Astrocyte (in vitro differentiated cells and primary cell): ENCODE results near the gene CA10. TPM values are rescaled to one million over a fixed set of nuclear protein-coding genes. Genes with fewer than 3 reads are reported as not detected.

Experiments
- DNase-seq: peaks from one replicate; pipeline ENCODE4 v3.0.0-alpha.2; 2010; ENCODE audit warnings: low read depth
- FAIRE-seq: peaks from 2 replicates; lab custom pipeline; 2011; peaks lifted over from hg19 to GRCh38; lab: Jason Lieb, UNC
- H2AFZ ChIP-seq: 2 replicates; pipeline ENCODE4 v1.6.0; 2012; ENCODE audit warnings: low read depth, low read length, inconsistent platforms
- H3K27ac ChIP-seq: 2 replicates; pipeline ENCODE4 v1.5.1; 2011; ENCODE audit warnings: low read depth, low read length, inconsistent platforms
- H3K27me3 ChIP-seq: 2 replicates; pipeline ENCODE4 v1.6.0; 2011; ENCODE audit warnings: low read length, inconsistent platforms; ENCODE audit not compliant: insufficient read depth
- H3K36me3 ChIP-seq: 2 replicates; pipeline ENCODE4 v1.5.1; 2011; ENCODE audit warnings: low read length, inconsistent platforms; ENCODE audit not compliant: insufficient read depth
- H3K4me1 ChIP-seq: 2 replicates; pipeline ENCODE4 v1.5.1; 2011; ENCODE audit warnings: low read length, inconsistent platforms; ENCODE audit not compliant: insufficient read depth
- H3K4me2 ChIP-seq: 2 replicates; pipeline ENCODE4 v1.6.0; 2012; ENCODE audit warnings: low read length, inconsistent platforms
- H3K4me3 ChIP-seq: 2 replicates; pipeline ENCODE4 v1.5.1; 2011; ENCODE audit warnings: low read depth, mild to moderate bottlenecking, low read length, inconsistent platforms; ENCODE audit not compliant: insufficient read depth
- H3K79me2 ChIP-seq: 2 replicates; pipeline ENCODE4 v1.6.0; 2012; ENCODE audit warnings: mild to moderate bottlenecking, low read length, inconsistent platforms; ENCODE audit not compliant: insufficient read depth
- H3K9ac ChIP-seq: 2 replicates; pipeline ENCODE4 v1.6.0; 2012; ENCODE audit warnings: mild to moderate bottlenecking, low read length, inconsistent platforms
- H3K9me3 ChIP-seq: 2 replicates; pipeline ENCODE4 v1.5.1; 2012; ENCODE audit warnings: low read depth, mild to moderate bottlenecking, low read length, inconsistent platforms; ENCODE audit not compliant: insufficient read depth
- H4K20me1 ChIP-seq: 2 replicates; pipeline ENCODE4 v1.6.0; 2012; ENCODE audit warnings: low read length, inconsistent platforms; ENCODE audit not compliant: insufficient read depth
- H3K27ac Mint-ChIP-seq: one replicate; pipeline ENCODE4 v1.8.0; 2021; ENCODE audit warnings: mild to moderate bottlenecking, mixed read lengths; ENCODE audit not compliant: unreplicated experiment
- H3K27me3 Mint-ChIP-seq: one replicate; pipeline ENCODE4 v1.8.0; 2021; ENCODE audit warnings: low read depth, mixed read lengths; ENCODE audit not compliant: unreplicated experiment
- H3K36me3 Mint-ChIP-seq: one replicate; pipeline ENCODE4 v1.8.0; 2021; ENCODE audit warnings: low read depth, mixed read lengths; ENCODE audit not compliant: unreplicated experiment
- H3K4me1 Mint-ChIP-seq: one replicate; pipeline ENCODE4 v1.8.0; 2021; ENCODE audit warnings: low read depth, mixed read lengths; ENCODE audit not compliant: unreplicated experiment
- H3K4me3 Mint-ChIP-seq: one replicate; pipeline ENCODE4 v1.8.0; 2021; ENCODE audit warnings: mild to moderate bottlenecking, moderate library complexity, mixed read lengths; ENCODE audit not compliant: unreplicated experiment
- H3K9me3 Mint-ChIP-seq: one replicate; pipeline ENCODE4 v1.8.0; 2021; ENCODE audit warnings: mild to moderate bottlenecking, mixed read lengths; ENCODE audit not compliant: unreplicated experiment
- EZH2 ChIP-seq: IDR thresholded peaks from 2 replicates; pipeline ENCODE4 v1.6.1; 2012; ENCODE audit warnings: mild to moderate bottlenecking, low read length, inconsistent platforms; ENCODE audit not compliant: insufficient read depth
- total RNA-seq: library from RNA; stranded (reverse); gene quantifications from 2 replicates; pipeline ENCODE4 v1.2.1, GENCODE V29; 2021
- TF ChIP-seq, protein P1 (sequence below): IDR thresholded peaks from 2 replicates; pipeline ENCODE4 v1.5.1; 2011; ENCODE audit warnings: low read depth, mild to moderate bottlenecking, inconsistent platforms, low read length, moderate library complexity; ENCODE audit not compliant: insufficient read depth

Gene CA10
- total RNA-seq, 1 donor from 2014 or later = 0.43 TPM

DNA sequence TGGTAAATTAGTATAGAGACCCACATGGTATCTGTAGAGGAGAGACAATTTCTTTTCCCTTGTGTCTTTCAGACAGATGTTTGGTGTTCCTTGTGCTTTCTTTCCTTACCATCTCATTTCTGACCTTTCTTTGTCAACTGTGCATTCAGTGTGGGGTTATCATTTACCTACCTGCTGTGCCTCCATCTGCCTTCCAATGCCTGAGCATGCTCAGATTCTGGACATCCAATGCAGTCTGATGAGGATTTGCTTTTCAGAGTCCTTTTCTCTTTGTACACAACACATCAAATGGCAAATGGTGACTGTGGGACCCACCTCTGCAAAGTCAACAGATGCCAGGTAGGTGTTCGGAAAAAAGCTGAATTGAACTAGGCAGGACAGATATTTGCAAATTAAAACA is 364.8 kb downstream of the CA10 start:
- H3K9me3 Mint-ChIP-seq = no peaks in the 10 kb centered on the region
- no peak overlapping the region for H3K9ac ChIP-seq
- DNase-seq (no peak), FAIRE-seq (no peak)
- H3K36me3 Mint-ChIP-seq = no peaks in the 10 kb centered on the region
- H3K9me3 ChIP-seq = peaks cover 2% of the 10 kb centered on the region
- TF ChIP-seq EZH2 = no peak
- TF ChIP-seq, protein P1, sequence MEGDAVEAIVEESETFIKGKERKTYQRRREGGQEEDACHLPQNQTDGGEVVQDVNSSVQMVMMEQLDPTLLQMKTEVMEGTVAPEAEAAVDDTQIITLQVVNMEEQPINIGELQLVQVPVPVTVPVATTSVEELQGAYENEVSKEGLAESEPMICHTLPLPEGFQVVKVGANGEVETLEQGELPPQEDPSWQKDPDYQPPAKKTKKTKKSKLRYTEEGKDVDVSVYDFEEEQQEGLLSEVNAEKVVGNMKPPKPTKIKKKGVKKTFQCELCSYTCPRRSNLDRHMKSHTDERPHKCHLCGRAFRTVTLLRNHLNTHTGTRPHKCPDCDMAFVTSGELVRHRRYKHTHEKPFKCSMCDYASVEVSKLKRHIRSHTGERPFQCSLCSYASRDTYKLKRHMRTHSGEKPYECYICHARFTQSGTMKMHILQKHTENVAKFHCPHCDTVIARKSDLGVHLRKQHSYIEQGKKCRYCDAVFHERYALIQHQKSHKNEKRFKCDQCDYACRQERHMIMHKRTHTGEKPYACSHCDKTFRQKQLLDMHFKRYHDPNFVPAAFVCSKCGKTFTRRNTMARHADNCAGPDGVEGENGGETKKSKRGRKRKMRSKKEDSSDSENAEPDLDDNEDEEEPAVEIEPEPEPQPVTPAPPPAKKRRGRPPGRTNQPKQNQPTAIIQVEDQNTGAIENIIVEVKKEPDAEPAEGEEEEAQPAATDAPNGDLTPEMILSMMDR = no peak
- no peaks in the 10 kb centered on the region for H4K20me1 ChIP-seq
- no peak overlapping the region for H3K4me3 ChIP-seq
- no peak overlapping the region for H3K27ac ChIP-seq
- H3K4me2 ChIP-seq = no peak overlapping the region
- no peaks in the 10 kb centered on the region for H3K79me2 ChIP-seq
- H3K27me3 ChIP-seq = no peaks in the 10 kb centered on the region
- no peaks in the 10 kb centered on the region for H3K36me3 ChIP-seq
- no peak overlapping the region for H3K27ac Mint-ChIP-seq
- peaks cover 10% of the 10 kb centered on the region for H3K27me3 Mint-ChIP-seq
- no peaks in the 10 kb centered on the region for H3K4me1 ChIP-seq
- H2AFZ ChIP-seq = no peak overlapping the region
- H3K4me1 Mint-ChIP-seq = peaks cover 6% of the 10 kb centered on the region
- no peak overlapping the region for H3K4me3 Mint-ChIP-seq

DNA sequence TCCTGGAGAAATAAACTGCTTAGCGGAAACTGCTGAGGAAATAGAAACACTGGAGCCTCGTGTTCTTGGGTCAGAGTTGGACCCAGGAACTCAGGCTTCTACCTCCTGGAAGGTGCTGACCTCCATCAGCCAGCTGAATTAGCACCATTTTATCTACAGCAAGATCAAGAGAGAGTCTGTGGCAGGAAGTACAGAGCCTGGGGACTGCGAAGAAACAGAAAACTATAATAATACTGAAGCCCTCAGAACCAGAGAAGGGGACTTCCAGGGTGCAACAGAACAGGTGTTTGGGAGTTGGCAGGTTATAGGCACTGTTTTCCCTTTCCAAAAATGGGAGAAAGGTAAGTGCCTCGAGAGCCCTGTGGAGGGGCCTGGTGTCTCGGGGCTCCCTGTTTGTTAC is 379.7 kb downstream of the CA10 start:
- Mint-ChIP-seq H3K27me3 (peaks cover 5% of the 10 kb centered on the region), H3K27ac (no peak overlapping the region), H3K4me1 (no peaks in the 10 kb centered on the region), H3K36me3 (no peaks in the 10 kb centered on the region), H3K9me3 (no peaks in the 10 kb centered on the region), H3K4me3 (no peak overlapping the region)
- no peak overlapping the region for H3K4me2 ChIP-seq
- FAIRE-seq (no peak), DNase-seq (no peak)
- H3K27ac ChIP-seq = no peak overlapping the region
- H3K4me1 ChIP-seq = no peaks in the 10 kb centered on the region
- no peaks in the 10 kb centered on the region for H3K79me2 ChIP-seq
- H3K27me3 ChIP-seq = no peaks in the 10 kb centered on the region
- no peak overlapping the region for H2AFZ ChIP-seq
- H3K4me3 ChIP-seq = no peak overlapping the region
- TF ChIP-seq, protein P1 = no peak
- no peak for TF ChIP-seq EZH2
- no peaks in the 10 kb centered on the region for H4K20me1 ChIP-seq
- H3K9me3 ChIP-seq = peaks cover 7% of the 10 kb centered on the region
- no peak overlapping the region for H3K9ac ChIP-seq
- H3K36me3 ChIP-seq = no peaks in the 10 kb centered on the region

DNA sequence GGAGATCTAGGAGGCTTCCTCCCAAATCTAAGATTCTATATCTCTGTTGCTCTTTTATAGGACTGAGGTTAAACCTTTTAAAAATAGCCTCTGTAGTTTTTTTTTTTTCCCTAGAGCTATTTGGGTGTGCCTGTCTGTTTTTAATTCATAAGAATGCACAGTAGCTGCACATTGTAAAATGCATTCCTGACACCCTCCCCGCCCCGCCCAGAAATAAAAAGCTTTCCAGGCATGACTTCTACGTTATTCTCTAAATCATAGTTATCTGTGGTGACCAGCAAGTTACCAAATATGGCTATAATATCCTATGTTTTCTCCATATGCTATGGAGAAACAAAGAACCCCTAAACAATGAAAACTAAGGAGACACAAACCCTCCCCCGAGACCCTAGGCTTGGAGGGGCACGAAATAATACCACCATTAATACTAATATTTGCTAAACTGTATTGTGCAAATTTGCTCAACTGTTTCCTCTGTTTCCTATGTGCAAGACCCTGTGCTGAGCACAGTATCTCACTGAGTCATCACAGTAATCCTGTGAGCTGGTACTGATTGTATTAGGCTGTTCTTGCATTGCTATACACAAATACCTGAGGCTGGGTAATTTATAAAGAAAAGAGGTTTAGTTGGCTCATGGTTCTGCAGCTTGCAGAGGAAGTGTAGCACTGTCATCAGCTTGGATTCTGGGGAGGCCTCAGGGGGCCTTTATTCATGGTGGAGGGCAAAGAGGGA is 388.3 kb downstream of the CA10 start:
- H3K9ac ChIP-seq = no peak overlapping the region
- no peak for DNase-seq
- no peaks in the 10 kb centered on the region for H4K20me1 ChIP-seq
- H3K4me2 ChIP-seq = no peak overlapping the region
- Mint-ChIP-seq H3K27ac (no peak overlapping the region), H3K36me3 (no peaks in the 10 kb centered on the region), H3K27me3 (no peaks in the 10 kb centered on the region), H3K9me3 (peaks cover 1% of the 10 kb centered on the region), H3K4me3 (no peak overlapping the region), H3K4me1 (peaks cover 3% of the 10 kb centered on the region)
- H3K4me1 ChIP-seq = no peaks in the 10 kb centered on the region
- H3K27ac ChIP-seq = no peak overlapping the region
- H2AFZ ChIP-seq = no peak overlapping the region
- no peaks in the 10 kb centered on the region for H3K27me3 ChIP-seq
- H3K79me2 ChIP-seq = no peaks in the 10 kb centered on the region
- no peak for FAIRE-seq
- no peak overlapping the region for H3K4me3 ChIP-seq
- peaks cover 4% of the 10 kb centered on the region for H3K9me3 ChIP-seq
- no peak for TF ChIP-seq EZH2
- TF ChIP-seq, protein P1 = no peak
- no peaks in the 10 kb centered on the region for H3K36me3 ChIP-seq
